HepG2 (cell line): Measurements from ENCODE around the gene C9orf50. TPM values are rescaled to one million over a fixed set of nuclear protein-coding genes. Genes with fewer than 3 reads are reported as not detected.

Source experiments
- ATF2 ChIP-seq: sonication (generic); formaldehyde crosslinking; IDR thresholded peaks from 2 replicates; pipeline ENCODE4 v1.4.0; 2020; ENCODE audit warnings: missing genetic modification reagents
- FLYWCH1 ChIP-seq: sonication (generic); formaldehyde crosslinking; IDR thresholded peaks from 2 replicates; pipeline ENCODE4 v1.8.1; 2023; ENCODE audit warnings: mild to moderate bottlenecking, missing genetic modification reagents
- ISL2 ChIP-seq: sonication (generic); formaldehyde crosslinking; IDR thresholded peaks from 2 replicates; pipeline ENCODE4 v1.5.0; 2020; ENCODE audit warnings: missing genetic modification reagents
- JARID2 ChIP-seq: sonication (generic); formaldehyde crosslinking; IDR thresholded peaks from 2 replicates; pipeline ENCODE4 v1.8.1; 2023; ENCODE audit warnings: missing genetic modification reagents, inconsistent platforms; ENCODE audit not compliant: insufficient replicate concordance
- KLF15 ChIP-seq: sonication (generic); formaldehyde crosslinking; IDR thresholded peaks from 2 replicates; pipeline ENCODE4 v1.8.1; 2023; ENCODE audit warnings: borderline replicate concordance, mild to moderate bottlenecking, inconsistent platforms, missing genetic modification reagents, mixed read lengths
- MTF2 ChIP-seq: sonication (generic); formaldehyde crosslinking; IDR thresholded peaks from 2 replicates; pipeline ENCODE4 v1.5.0; 2020; ENCODE audit warnings: missing genetic modification reagents, borderline replicate concordance
- NRL ChIP-seq: sonication (generic); formaldehyde crosslinking; IDR thresholded peaks from 2 replicates; pipeline ENCODE4 v1.5.0; 2020; ENCODE audit warnings: missing genetic modification reagents, mild to moderate bottlenecking, moderate library complexity, borderline replicate concordance
- PAXIP1 ChIP-seq: sonication (generic); formaldehyde crosslinking; conservative IDR thresholded peaks from 2 replicates; pipeline ENCODE4 v1.4.0; 2020; ENCODE audit warnings: mild to moderate bottlenecking, missing genetic modification reagents, moderate library complexity
- RBM22 ChIP-seq: fragments of 200-400 bp; formaldehyde crosslinking; optimal IDR thresholded peaks from 2 replicates; pipeline ENCODE3; 2017; ENCODE audit warnings: mild to moderate bottlenecking, low read length, moderate library complexity
- RNF2 ChIP-seq: fragments of 450-650 bp; conservative IDR thresholded peaks from 2 replicates; pipeline ENCODE4 v1.6.1; 2016; ENCODE audit warnings: low read depth
- THAP9 ChIP-seq: sonication (generic); formaldehyde crosslinking; IDR thresholded peaks from 2 replicates; pipeline ENCODE4; 2020; ENCODE audit warnings: missing genetic modification reagents, mild to moderate bottlenecking, borderline replicate concordance
- ZNF3 ChIP-seq: IDR thresholded peaks from 2 replicates; pipeline ENCODE4 v1.7.0; 2017; ENCODE audit warnings: inconsistent platforms
- ZNF572 ChIP-seq: sonication (generic); formaldehyde crosslinking; IDR thresholded peaks from 2 replicates; pipeline ENCODE4 v1.5.1; 2020; ENCODE audit warnings: mild to moderate bottlenecking, missing genetic modification reagents
- ZNF788 ChIP-seq: sonication (generic); formaldehyde crosslinking; IDR thresholded peaks from 2 replicates; pipeline ENCODE4 v1.5.0; 2020; ENCODE audit warnings: mild to moderate bottlenecking, missing genetic modification reagents, borderline replicate concordance
- polyA plus RNA-seq, 8 experiments: library from polyadenylated mRNA; depleted of rRNA in 3 of 8; stranded (reverse) in 7 of 8; unstranded in 1 of 8; fragments of >200 nt; fragmentation: Illumina TruSeq in 4 of 8; extraction: Trizol in 4 of 8; gene quantifications; 2 replicates each; pipeline versions ENCODE4 v1.2.1 to v1.2.3, GENCODE V29; 2011 to 2016; ENCODE audit warnings: low read depth in 4 of 8, missing spikeins in 1 of 8, mixed read lengths in 1 of 8; ENCODE audit not compliant: insufficient read depth in 1 of 8
- total RNA-seq, 5 experiments: library from RNA; depleted of rRNA; stranded (reverse); fragments of >200 nt; fragmentation: Illumina TruSeq; extraction: Trizol; gene quantifications; 2 replicates each; pipeline ENCODE4 v1.2.3, GENCODE V29; 2016; ENCODE audit warnings: low read depth in 1 of 5
- TF ChIP-seq, protein P1 (sequence below): sonication (generic); formaldehyde crosslinking; IDR thresholded peaks from 2 replicates; pipeline ENCODE4 v1.8.0; 2022; ENCODE audit warnings: missing genetic modification reagents, mild to moderate bottlenecking, borderline replicate concordance
- TF ChIP-seq, protein P2 (sequence below): sonication (generic); formaldehyde crosslinking; conservative IDR thresholded peaks from 2 replicates; pipeline ENCODE4 v1.8.0; 2022; ENCODE audit warnings: low read depth, missing genetic modification reagents
- TF ChIP-seq, protein P3 (sequence below): sonication (generic); formaldehyde crosslinking; IDR thresholded peaks from 2 replicates; pipeline ENCODE4 v1.9.0; 2021; ENCODE audit warnings: missing genetic modification reagents, borderline replicate concordance

Gene C9orf50
- total and polyA plus RNA-seq, 2 of the 13 experiments (the other 11 are each of a cell fraction or from before 2014, with no cell fraction given): not detected

GRCh38 chr9:129626079-129626624, 5.3 kb upstream of the C9orf50 start, which contains the start of gene NTMT1 (continued):
- TF ChIP-seq PAXIP1 (CRISPR knock-in tag) (peak; percentile 32), KLF15 (CRISPR knock-in tag) (peak; percentile 57; the same call in 1 of the 2 replicates), ZNF788 (CRISPR knock-in tag) (peak; percentile 41; the same call in 1 of the 2 replicates), MTF2 (CRISPR knock-in tag) (no peak), NRL (CRISPR knock-in tag) (peak; percentile 92), THAP9 (CRISPR knock-in tag) (peak; percentile 77), FLYWCH1 (CRISPR knock-in tag) (no peak), RBM22 (no peak), ZNF572 (CRISPR knock-in tag) (no peak), ATF2 (CRISPR knock-in tag) (0 out of 2 replicates have a peak, but pooled peaks have one; percentile 41), ISL2 (CRISPR knock-in tag) (peak; percentile 83), ZNF3 (CRISPR knock-in tag) (no peak), RNF2 (peak; percentile 77; the same call in 1 of the 2 replicates), JARID2 (CRISPR knock-in tag) (no peak)
- TF ChIP-seq, protein P1, sequence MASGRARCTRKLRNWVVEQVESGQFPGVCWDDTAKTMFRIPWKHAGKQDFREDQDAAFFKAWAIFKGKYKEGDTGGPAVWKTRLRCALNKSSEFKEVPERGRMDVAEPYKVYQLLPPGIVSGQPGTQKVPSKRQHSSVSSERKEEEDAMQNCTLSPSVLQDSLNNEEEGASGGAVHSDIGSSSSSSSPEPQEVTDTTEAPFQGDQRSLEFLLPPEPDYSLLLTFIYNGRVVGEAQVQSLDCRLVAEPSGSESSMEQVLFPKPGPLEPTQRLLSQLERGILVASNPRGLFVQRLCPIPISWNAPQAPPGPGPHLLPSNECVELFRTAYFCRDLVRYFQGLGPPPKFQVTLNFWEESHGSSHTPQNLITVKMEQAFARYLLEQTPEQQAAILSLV (CRISPR knock-in tag): peak; percentile 39; the same call in 1 of the 2 replicates
- TF ChIP-seq, protein P2, sequence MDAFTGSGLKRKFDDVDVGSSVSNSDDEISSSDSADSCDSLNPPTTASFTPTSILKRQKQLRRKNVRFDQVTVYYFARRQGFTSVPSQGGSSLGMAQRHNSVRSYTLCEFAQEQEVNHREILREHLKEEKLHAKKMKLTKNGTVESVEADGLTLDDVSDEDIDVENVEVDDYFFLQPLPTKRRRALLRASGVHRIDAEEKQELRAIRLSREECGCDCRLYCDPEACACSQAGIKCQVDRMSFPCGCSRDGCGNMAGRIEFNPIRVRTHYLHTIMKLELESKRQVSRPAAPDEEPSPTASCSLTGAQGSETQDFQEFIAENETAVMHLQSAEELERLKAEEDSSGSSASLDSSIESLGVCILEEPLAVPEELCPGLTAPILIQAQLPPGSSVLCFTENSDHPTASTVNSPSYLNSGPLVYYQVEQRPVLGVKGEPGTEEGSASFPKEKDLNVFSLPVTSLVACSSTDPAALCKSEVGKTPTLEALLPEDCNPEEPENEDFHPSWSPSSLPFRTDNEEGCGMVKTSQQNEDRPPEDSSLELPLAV: no peak
- TF ChIP-seq, protein P3, sequence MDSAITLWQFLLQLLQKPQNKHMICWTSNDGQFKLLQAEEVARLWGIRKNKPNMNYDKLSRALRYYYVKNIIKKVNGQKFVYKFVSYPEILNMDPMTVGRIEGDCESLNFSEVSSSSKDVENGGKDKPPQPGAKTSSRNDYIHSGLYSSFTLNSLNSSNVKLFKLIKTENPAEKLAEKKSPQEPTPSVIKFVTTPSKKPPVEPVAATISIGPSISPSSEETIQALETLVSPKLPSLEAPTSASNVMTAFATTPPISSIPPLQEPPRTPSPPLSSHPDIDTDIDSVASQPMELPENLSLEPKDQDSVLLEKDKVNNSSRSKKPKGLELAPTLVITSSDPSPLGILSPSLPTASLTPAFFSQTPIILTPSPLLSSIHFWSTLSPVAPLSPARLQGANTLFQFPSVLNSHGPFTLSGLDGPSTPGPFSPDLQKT: no peak
